ENCODE data around the gene MPC1. TPM values are rescaled to one million over a fixed set of nuclear protein-coding genes. Genes with fewer than 3 reads are reported as not detected.

MPC1 gene
- 10 to 100 TPM; 33.4 to 99.4 (median 58.8) TPM for total RNA-seq

- ATAC-seq (ENCODE audit: low FRiP score): peak; percentile 100
- no peak for TF ChIP-seq CTCF (IDR thresholded peaks at IDR 0.05)
- peak; percentile 76 for DNase-seq (ENCODE audit: low spot score)
These were observed at the start of gene MPC1 for GRCh38 chr6:166382933-166383801. TSS of gene MPC1 (minus strand) at chr6:166382940. CDS start at chr6:166382876, 64 bp downstream.

- DNase-seq (ENCODE audit: low spot score) (no peak), ATAC-seq (ENCODE audit: low FRiP score) (no peak)
- TF ChIP-seq CTCF (IDR thresholded peaks at IDR 0.05): no peak
These were observed 47.5 kb upstream of the MPC1 start for GRCh38 chr6:166430269-166430668.

- ATAC-seq (ENCODE audit: low FRiP score) (no peak), DNase-seq (ENCODE audit: low spot score) (no peak)
- TF ChIP-seq CTCF (IDR thresholded peaks at IDR 0.05): no peak
These were observed 41.7 kb upstream of the MPC1 start for GRCh38 chr6:166424431-166424830.

GRCh38 chr6:166423781-166424180, 41.0 kb upstream of the MPC1 start:
- no peak for ATAC-seq (ENCODE audit: low FRiP score)
- TF ChIP-seq CTCF (IDR thresholded peaks at IDR 0.05): no peak
- no peak for DNase-seq (ENCODE audit: low spot score)

GRCh38 chr6:166423051-166423745, 40.5 kb upstream of the MPC1 start:
- no peak for DNase-seq (ENCODE audit: low spot score)
- ATAC-seq (ENCODE audit: low FRiP score): no peak
- TF ChIP-seq CTCF (IDR thresholded peaks at IDR 0.05): no peak

- DNase-seq (ENCODE audit: low spot score) (no peak), ATAC-seq (ENCODE audit: low FRiP score) (no peak)
- TF ChIP-seq CTCF (IDR thresholded peaks at IDR 0.05): no peak
These were observed 39.6 kb upstream of the MPC1 start for GRCh38 chr6:166422201-166422940.

Measured in omental fat pad (tissue), 4 donors.